HepG2 (cell line): ENCODE measurements around the gene PLCB1. TPM values are rescaled to one million over a fixed set of nuclear protein-coding genes. Genes with fewer than 3 reads are reported as not detected.

Source experiments
- FLYWCH1 ChIP-seq: sonication (generic); formaldehyde crosslinking; IDR thresholded peaks from 2 replicates; pipeline ENCODE4 v1.8.1; 2023; ENCODE audit warnings: mild to moderate bottlenecking, missing genetic modification reagents
- HOXA9 ChIP-seq: sonication (generic); formaldehyde crosslinking; IDR thresholded peaks from 2 replicates; pipeline ENCODE4 v1.8.1; 2022; ENCODE audit warnings: missing genetic modification reagents, mild to moderate bottlenecking, moderate library complexity, borderline replicate concordance
- MED1 ChIP-seq: sonication (generic); formaldehyde crosslinking; IDR thresholded peaks from 2 replicates; pipeline ENCODE4 v1.4.0; 2020; ENCODE audit warnings: missing genetic modification reagents
- ONECUT2 ChIP-seq: sonication (generic); formaldehyde crosslinking; IDR thresholded peaks from 2 replicates; pipeline ENCODE4 v1.4.0; 2020; ENCODE audit warnings: missing genetic modification reagents
- SAFB2 ChIP-seq: sonication (generic); formaldehyde crosslinking; IDR thresholded peaks from 2 replicates; pipeline ENCODE4 v1.5.1; 2020; ENCODE audit warnings: missing genetic modification reagents, low read depth, mild to moderate bottlenecking, borderline replicate concordance
- SAP130 ChIP-seq: IDR thresholded peaks from 2 replicates; pipeline ENCODE4 v1.6.1; 2016; ENCODE audit warnings: low read depth
- ZFY ChIP-seq: sonication (generic); formaldehyde crosslinking; IDR thresholded peaks from 2 replicates; pipeline ENCODE4 v1.4.0; 2020; ENCODE audit warnings: missing genetic modification reagents
- ZNF263 ChIP-seq: sonication (generic); formaldehyde crosslinking; IDR thresholded peaks from 2 replicates; pipeline ENCODE4 v1.4.0; 2020; ENCODE audit warnings: missing genetic modification reagents
- ZNF552 ChIP-seq: sonication (generic); formaldehyde crosslinking; IDR thresholded peaks from 2 replicates; pipeline ENCODE4 v1.9.0; 2022; ENCODE audit warnings: missing genetic modification reagents, mild to moderate bottlenecking, borderline replicate concordance
- ZNF703 ChIP-seq: sonication (generic); formaldehyde crosslinking; IDR thresholded peaks from 2 replicates; pipeline ENCODE4 v1.5.1; 2020; ENCODE audit warnings: missing genetic modification reagents, mild to moderate bottlenecking, moderate library complexity, borderline replicate concordance
- ZNF761 ChIP-seq: sonication (generic); formaldehyde crosslinking; conservative IDR thresholded peaks from 2 replicates; pipeline ENCODE4 v1.4.0; 2020; ENCODE audit warnings: mild to moderate bottlenecking, missing genetic modification reagents
- polyA plus RNA-seq, 8 experiments: library from polyadenylated mRNA; depleted of rRNA in 3 of 8; stranded (reverse) in 7 of 8; unstranded in 1 of 8; fragments of >200 nt; fragmentation: Illumina TruSeq in 4 of 8; extraction: Trizol in 4 of 8; gene quantifications; 2 replicates each; pipeline versions ENCODE4 v1.2.1 to v1.2.3, GENCODE V29; 2011 to 2016; ENCODE audit warnings: low read depth in 4 of 8, missing spikeins in 1 of 8, mixed read lengths in 1 of 8; ENCODE audit not compliant: insufficient read depth in 1 of 8
- total RNA-seq, 5 experiments: library from RNA; depleted of rRNA; stranded (reverse); fragments of >200 nt; fragmentation: Illumina TruSeq; extraction: Trizol; gene quantifications; 2 replicates each; pipeline ENCODE4 v1.2.3, GENCODE V29; 2016; ENCODE audit warnings: low read depth in 1 of 5
- TF ChIP-seq, protein P1 (sequence below): IDR thresholded peaks from 2 replicates; pipeline ENCODE4 v1.6.1; 2016; ENCODE audit warnings: low read depth, missing genetic modification reagents, missing compliant biosample characterization
- TF ChIP-seq, protein P2 (sequence below): sonication (generic); formaldehyde crosslinking; IDR thresholded peaks from 2 replicates; pipeline ENCODE4 v1.8.0; 2022; ENCODE audit warnings: missing genetic modification reagents, mild to moderate bottlenecking, moderate library complexity, borderline replicate concordance
- TF ChIP-seq, protein P3 (sequence below): sonication (generic); formaldehyde crosslinking; IDR thresholded peaks from 2 replicates; pipeline ENCODE4 v1.5.0; 2020; ENCODE audit warnings: missing genetic modification reagents
- TF ChIP-seq, protein P4 (sequence below): sonication (generic); formaldehyde crosslinking; IDR thresholded peaks from 2 replicates; pipeline ENCODE4 v1.5.1; 2020; ENCODE audit warnings: missing genetic modification reagents, mild to moderate bottlenecking, borderline replicate concordance
- TF ChIP-seq, protein P5 (sequence below): sonication (generic); formaldehyde crosslinking; IDR thresholded peaks from 2 replicates; pipeline ENCODE4 v1.5.1; 2020; ENCODE audit warnings: mild to moderate bottlenecking, moderate library complexity, missing genetic modification reagents

The PLCB1 gene
- total and polyA plus RNA-seq, 2 of the 13 experiments (the other 11 are each of a cell fraction or from before 2014, with no cell fraction given) = 42.4 to 55.9 TPM

DNA sequence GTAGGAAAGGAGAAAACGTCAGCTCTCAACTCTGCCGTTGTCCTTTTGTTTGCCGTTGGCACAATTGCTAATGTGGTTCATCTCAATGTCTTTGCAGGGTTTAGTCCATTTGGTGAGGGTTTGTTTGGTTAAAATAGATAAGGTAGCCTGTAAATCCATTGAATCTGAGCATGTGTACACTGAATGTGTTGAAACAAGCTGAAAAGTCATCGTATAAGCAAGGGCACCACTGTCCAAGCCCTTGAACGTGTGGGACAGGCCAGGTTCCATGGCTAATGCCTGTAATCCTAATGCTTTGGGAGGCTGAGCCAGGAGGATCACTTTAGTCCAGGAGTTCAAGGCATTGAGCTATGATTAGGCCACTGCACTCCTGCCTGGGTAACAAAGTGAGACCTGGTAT lies 712.1 kb downstream of the PLCB1 start (continued):
- TF ChIP-seq, protein P1, sequence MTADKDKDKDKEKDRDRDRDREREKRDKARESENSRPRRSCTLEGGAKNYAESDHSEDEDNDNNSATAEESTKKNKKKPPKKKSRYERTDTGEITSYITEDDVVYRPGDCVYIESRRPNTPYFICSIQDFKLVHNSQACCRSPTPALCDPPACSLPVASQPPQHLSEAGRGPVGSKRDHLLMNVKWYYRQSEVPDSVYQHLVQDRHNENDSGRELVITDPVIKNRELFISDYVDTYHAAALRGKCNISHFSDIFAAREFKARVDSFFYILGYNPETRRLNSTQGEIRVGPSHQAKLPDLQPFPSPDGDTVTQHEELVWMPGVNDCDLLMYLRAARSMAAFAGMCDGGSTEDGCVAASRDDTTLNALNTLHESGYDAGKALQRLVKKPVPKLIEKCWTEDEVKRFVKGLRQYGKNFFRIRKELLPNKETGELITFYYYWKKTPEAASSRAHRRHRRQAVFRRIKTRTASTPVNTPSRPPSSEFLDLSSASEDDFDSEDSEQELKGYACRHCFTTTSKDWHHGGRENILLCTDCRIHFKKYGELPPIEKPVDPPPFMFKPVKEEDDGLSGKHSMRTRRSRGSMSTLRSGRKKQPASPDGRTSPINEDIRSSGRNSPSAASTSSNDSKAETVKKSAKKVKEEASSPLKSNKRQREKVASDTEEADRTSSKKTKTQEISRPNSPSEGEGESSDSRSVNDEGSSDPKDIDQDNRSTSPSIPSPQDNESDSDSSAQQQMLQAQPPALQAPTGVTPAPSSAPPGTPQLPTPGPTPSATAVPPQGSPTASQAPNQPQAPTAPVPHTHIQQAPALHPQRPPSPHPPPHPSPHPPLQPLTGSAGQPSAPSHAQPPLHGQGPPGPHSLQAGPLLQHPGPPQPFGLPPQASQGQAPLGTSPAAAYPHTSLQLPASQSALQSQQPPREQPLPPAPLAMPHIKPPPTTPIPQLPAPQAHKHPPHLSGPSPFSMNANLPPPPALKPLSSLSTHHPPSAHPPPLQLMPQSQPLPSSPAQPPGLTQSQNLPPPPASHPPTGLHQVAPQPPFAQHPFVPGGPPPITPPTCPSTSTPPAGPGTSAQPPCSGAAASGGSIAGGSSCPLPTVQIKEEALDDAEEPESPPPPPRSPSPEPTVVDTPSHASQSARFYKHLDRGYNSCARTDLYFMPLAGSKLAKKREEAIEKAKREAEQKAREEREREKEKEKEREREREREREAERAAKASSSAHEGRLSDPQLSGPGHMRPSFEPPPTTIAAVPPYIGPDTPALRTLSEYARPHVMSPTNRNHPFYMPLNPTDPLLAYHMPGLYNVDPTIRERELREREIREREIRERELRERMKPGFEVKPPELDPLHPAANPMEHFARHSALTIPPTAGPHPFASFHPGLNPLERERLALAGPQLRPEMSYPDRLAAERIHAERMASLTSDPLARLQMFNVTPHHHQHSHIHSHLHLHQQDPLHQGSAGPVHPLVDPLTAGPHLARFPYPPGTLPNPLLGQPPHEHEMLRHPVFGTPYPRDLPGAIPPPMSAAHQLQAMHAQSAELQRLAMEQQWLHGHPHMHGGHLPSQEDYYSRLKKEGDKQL (CRISPR knock-in tag) = peak; percentile 75; the same call in 1 of the 2 replicates
- TF ChIP-seq, protein P2, sequence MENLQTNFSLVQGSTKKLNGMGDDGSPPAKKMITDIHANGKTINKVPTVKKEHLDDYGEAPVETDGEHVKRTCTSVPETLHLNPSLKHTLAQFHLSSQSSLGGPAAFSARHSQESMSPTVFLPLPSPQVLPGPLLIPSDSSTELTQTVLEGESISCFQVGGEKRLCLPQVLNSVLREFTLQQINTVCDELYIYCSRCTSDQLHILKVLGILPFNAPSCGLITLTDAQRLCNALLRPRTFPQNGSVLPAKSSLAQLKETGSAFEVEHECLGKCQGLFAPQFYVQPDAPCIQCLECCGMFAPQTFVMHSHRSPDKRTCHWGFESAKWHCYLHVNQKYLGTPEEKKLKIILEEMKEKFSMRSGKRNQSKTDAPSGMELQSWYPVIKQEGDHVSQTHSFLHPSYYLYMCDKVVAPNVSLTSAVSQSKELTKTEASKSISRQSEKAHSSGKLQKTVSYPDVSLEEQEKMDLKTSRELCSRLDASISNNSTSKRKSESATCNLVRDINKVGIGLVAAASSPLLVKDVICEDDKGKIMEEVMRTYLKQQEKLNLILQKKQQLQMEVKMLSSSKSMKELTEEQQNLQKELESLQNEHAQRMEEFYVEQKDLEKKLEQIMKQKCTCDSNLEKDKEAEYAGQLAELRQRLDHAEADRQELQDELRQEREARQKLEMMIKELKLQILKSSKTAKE = no peak
- TF ChIP-seq ZNF703 (CRISPR knock-in tag) (no peak), FLYWCH1 (no peak), ONECUT2 (CRISPR knock-in tag) (no peak), MED1 (CRISPR knock-in tag) (no peak), SAFB2 (no peak), HOXA9 (no peak), ZNF263 (no peak), SAP130 (CRISPR knock-in tag) (no peak), ZNF761 (no peak), ZFY (CRISPR knock-in tag) (no peak), ZNF552 (no peak)
- TF ChIP-seq, protein P3, sequence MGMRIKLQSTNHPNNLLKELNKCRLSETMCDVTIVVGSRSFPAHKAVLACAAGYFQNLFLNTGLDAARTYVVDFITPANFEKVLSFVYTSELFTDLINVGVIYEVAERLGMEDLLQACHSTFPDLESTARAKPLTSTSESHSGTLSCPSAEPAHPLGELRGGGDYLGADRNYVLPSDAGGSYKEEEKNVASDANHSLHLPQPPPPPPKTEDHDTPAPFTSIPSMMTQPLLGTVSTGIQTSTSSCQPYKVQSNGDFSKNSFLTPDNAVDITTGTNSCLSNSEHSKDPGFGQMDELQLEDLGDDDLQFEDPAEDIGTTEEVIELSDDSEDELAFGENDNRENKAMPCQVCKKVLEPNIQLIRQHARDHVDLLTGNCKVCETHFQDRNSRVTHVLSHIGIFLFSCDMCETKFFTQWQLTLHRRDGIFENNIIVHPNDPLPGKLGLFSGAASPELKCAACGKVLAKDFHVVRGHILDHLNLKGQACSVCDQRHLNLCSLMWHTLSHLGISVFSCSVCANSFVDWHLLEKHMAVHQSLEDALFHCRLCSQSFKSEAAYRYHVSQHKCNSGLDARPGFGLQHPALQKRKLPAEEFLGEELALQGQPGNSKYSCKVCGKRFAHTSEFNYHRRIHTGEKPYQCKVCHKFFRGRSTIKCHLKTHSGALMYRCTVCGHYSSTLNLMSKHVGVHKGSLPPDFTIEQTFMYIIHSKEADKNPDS (CRISPR knock-in tag) = no peak
- TF ChIP-seq, protein P4, sequence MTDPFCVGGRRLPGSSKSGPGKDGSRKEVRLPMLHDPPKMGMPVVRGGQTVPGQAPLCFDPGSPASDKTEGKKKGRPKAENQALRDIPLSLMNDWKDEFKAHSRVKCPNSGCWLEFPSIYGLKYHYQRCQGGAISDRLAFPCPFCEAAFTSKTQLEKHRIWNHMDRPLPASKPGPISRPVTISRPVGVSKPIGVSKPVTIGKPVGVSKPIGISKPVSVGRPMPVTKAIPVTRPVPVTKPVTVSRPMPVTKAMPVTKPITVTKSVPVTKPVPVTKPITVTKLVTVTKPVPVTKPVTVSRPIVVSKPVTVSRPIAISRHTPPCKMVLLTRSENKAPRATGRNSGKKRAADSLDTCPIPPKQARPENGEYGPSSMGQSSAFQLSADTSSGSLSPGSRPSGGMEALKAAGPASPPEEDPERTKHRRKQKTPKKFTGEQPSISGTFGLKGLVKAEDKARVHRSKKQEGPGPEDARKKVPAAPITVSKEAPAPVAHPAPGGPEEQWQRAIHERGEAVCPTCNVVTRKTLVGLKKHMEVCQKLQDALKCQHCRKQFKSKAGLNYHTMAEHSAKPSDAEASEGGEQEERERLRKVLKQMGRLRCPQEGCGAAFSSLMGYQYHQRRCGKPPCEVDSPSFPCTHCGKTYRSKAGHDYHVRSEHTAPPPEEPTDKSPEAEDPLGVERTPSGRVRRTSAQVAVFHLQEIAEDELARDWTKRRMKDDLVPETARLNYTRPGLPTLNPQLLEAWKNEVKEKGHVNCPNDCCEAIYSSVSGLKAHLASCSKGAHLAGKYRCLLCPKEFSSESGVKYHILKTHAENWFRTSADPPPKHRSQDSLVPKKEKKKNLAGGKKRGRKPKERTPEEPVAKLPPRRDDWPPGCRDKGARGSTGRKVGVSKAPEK (CRISPR knock-in tag) = 0 out of 2 replicates have a peak, but pooled peaks have one; percentile 67
- TF ChIP-seq, protein P5, sequence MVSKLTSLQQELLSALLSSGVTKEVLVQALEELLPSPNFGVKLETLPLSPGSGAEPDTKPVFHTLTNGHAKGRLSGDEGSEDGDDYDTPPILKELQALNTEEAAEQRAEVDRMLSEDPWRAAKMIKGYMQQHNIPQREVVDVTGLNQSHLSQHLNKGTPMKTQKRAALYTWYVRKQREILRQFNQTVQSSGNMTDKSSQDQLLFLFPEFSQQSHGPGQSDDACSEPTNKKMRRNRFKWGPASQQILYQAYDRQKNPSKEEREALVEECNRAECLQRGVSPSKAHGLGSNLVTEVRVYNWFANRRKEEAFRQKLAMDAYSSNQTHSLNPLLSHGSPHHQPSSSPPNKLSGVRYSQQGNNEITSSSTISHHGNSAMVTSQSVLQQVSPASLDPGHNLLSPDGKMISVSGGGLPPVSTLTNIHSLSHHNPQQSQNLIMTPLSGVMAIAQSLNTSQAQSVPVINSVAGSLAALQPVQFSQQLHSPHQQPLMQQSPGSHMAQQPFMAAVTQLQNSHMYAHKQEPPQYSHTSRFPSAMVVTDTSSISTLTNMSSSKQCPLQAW (CRISPR knock-in tag) = no peak
